SK-N-SH (cell line): ENCODE data around the gene SFI1. TPM values are rescaled to one million over a fixed set of nuclear protein-coding genes. Genes with fewer than 3 reads are reported as not detected.

Experiments
- CTCF ChIA-PET: fragments of 300-600, 350-600 bp; formaldehyde crosslinking; extraction: SDS; loops from one replicate; lab custom pipeline; 2021; lab: Yijun Ruan, JAX
- POLR2A ChIA-PET: fragments of 350-600 bp; sonication (Branson Sonifier 250); formaldehyde crosslinking; extraction: SDS; loops from one replicate; lab custom pipeline; 2020; ENCODE audit warnings: antibody characterized with exemption, inconsistent platforms; lab: Yijun Ruan, JAX
- DNase-seq: peaks from one replicate; pipeline ENCODE4 v3.0.0; 2012
- H2AFZ ChIP-seq: fragments of 200-600 bp; sonication (generic); 2 replicates; pipeline ENCODE4 v1.8.1; 2016; ENCODE audit warnings: antibody characterized with exemption, mild to moderate bottlenecking, low read depth
- H3F3A ChIP-seq: fragments of 200-600 bp; sonication (generic); replicated peaks from 2 replicates; pipeline ENCODE3; 2016; ENCODE audit warnings: antibody characterized with exemption, mild to moderate bottlenecking; ENCODE audit not compliant: insufficient read depth
- H3K27ac ChIP-seq, 2 experiments: fragments of 200-500 bp in 1 of 2; fragments of 200-600 bp in 1 of 2; sonication (Bioruptor generic) in 1 of 2; sonication (generic), shearing (Covaris generic) in 1 of 2; 2 replicates each; pipeline versions ENCODE4 v1.5.1 to v1.6.1; 2014 to 2016; ENCODE audit warnings: low read depth in 2 of 2, inconsistent platforms in 1 of 2, low read length in 1 of 2, mild to moderate bottlenecking in 1 of 2, mixed read lengths in 1 of 2
- H3K27me3 ChIP-seq: fragments of 200-600 bp; sonication (generic), shearing (Covaris generic); 2 replicates; pipeline ENCODE4 v1.6.1; 2016; ENCODE audit warnings: mixed run types; ENCODE audit not compliant: insufficient read depth
- H3K36me3 ChIP-seq, 2 experiments: fragments of 200-500 bp in 1 of 2; fragments of 200-600 bp in 1 of 2; sonication (Bioruptor generic) in 1 of 2; sonication (generic) in 1 of 2; replicated peaks in 1 of 2; 2 replicates each; pipeline versions ENCODE3 to v1.5.1; 2014 to 2016; ENCODE audit warnings: low read length in 1 of 2, mild to moderate bottlenecking in 1 of 2; ENCODE audit not compliant: insufficient read depth in 2 of 2, control insufficient read depth in 1 of 2
- H3K4me1 ChIP-seq, 2 experiments: fragments of 200-500 bp in 1 of 2; fragments of 200-600 bp in 1 of 2; sonication (Bioruptor generic) in 1 of 2; sonication (generic), shearing (Covaris generic) in 1 of 2; 2 replicates each; pipeline versions ENCODE4 v1.5.1 to v1.6.1; 2014 to 2016; ENCODE audit warnings: low read depth in 1 of 2, low read length in 1 of 2, mixed run types in 1 of 2; ENCODE audit not compliant: insufficient read depth in 2 of 2, control insufficient read depth in 1 of 2
- H3K4me2 ChIP-seq: fragments of 200-600 bp; sonication (generic), shearing (Covaris generic); 2 replicates; pipeline ENCODE4 v1.6.1; 2017; ENCODE audit warnings: mixed run types
- H3K4me3 ChIP-seq, 2 experiments: fragments of 200-500 bp in 1 of 2; fragments of 200-600 bp in 1 of 2; sonication (Bioruptor generic) in 1 of 2; sonication (generic), shearing (Covaris generic) in 1 of 2; 2 replicates each; pipeline versions ENCODE4 v1.5.1 to v1.8.1; 2014 to 2016; ENCODE audit warnings: low read depth in 2 of 2, inconsistent platforms in 1 of 2, low read length in 1 of 2, mild to moderate bottlenecking in 1 of 2, mixed read lengths in 1 of 2, moderate library complexity in 1 of 2
- H3K79me2 ChIP-seq: fragments of 200-600 bp; sonication (generic); 2 replicates; pipeline ENCODE4 v1.8.1; 2017; ENCODE audit warnings: mild to moderate bottlenecking; ENCODE audit not compliant: insufficient read depth
- H3K9ac ChIP-seq: fragments of 200-600 bp; sonication (generic); 2 replicates; pipeline ENCODE4 v1.6.1; 2017; ENCODE audit warnings: mixed run types
- H3K9me2 ChIP-seq: fragments of 200-600 bp; sonication (generic); 2 replicates; pipeline ENCODE4 v1.6.1; 2017; ENCODE audit warnings: mixed run types
- H3K9me3 ChIP-seq: fragments of 200-600 bp; sonication (generic); 2 replicates; pipeline ENCODE4 v1.6.1; 2017; ENCODE audit warnings: mixed run types, mild to moderate bottlenecking, moderate library complexity
- H4K20me1 ChIP-seq: fragments of 200-600 bp; sonication (generic); 2 replicates; pipeline ENCODE4 v1.6.1; 2017; ENCODE audit warnings: mild to moderate bottlenecking, mixed run types; ENCODE audit not compliant: insufficient read depth
- CTCF ChIP-seq: fragments of 200-600 bp; sonication (generic); IDR thresholded peaks from 2 replicates; pipeline ENCODE4 v1.6.1; 2017; ENCODE audit warnings: antibody characterized with exemption, mild to moderate bottlenecking, moderate library complexity
- EZH2phosphoT487 ChIP-seq: fragments of 200-600 bp; sonication (generic); IDR thresholded peaks from 2 replicates; pipeline ENCODE4 v1.6.1; 2017; ENCODE audit warnings: low read depth, mixed run types, mild to moderate bottlenecking, antibody characterized with exemption, moderate library complexity, borderline replicate concordance
- FOSL2 ChIP-seq: IDR thresholded peaks from 2 replicates; pipeline ENCODE4 v1.4.0; 2012; ENCODE audit warnings: low read depth, mild to moderate bottlenecking, moderate library complexity, borderline replicate concordance
- FOXJ3 ChIP-seq: sonication (generic); formaldehyde crosslinking; IDR thresholded peaks from 2 replicates; pipeline ENCODE4 v1.5.1; 2020; ENCODE audit warnings: mild to moderate bottlenecking, missing genetic modification reagents
- GATA2 ChIP-seq: sonication (generic); formaldehyde crosslinking; IDR thresholded peaks from 2 replicates; pipeline ENCODE4 v1.5.0; 2020; ENCODE audit warnings: mild to moderate bottlenecking, missing genetic modification reagents
- MAX ChIP-seq: IDR thresholded peaks from 2 replicates; pipeline ENCODE4 v1.4.0; 2012; ENCODE audit warnings: low read depth
- NFIC ChIP-seq: IDR thresholded peaks from 2 replicates; pipeline ENCODE4 v1.4.0; 2012; ENCODE audit warnings: borderline replicate concordance
- PBX3 ChIP-seq: IDR thresholded peaks from 2 replicates; pipeline ENCODE4; 2012
- REST ChIP-seq: IDR thresholded peaks from 2 replicates; pipeline ENCODE4 v1.6.1; 2012; ENCODE audit warnings: mild to moderate bottlenecking, low read depth, low read length, moderate library complexity
- YY1 ChIP-seq: IDR thresholded peaks from 2 replicates; pipeline ENCODE4 v1.4.0; 2012; ENCODE audit warnings: low read depth, mild to moderate bottlenecking
- WGBS: methylation state at CpG from one replicate; pipeline ENCODE4 v1.1.6; 2017; ENCODE audit warnings: low lambda C conversion rate; 5-methylcytosine and 5-hydroxymethylcytosine counted together
- polyA plus RNA-seq, 3 experiments: library from polyadenylated mRNA; depleted of rRNA; stranded (reverse); fragments of >200 nt; gene quantifications; 2 replicates each; pipeline ENCODE4 v1.2.3, GENCODE V29; 2012

SFI1 gene
- polyA plus RNA-seq, 1 of the 3 experiments (the other 2 are of a cell fraction) = 24.7 TPM

- TF ChIP-seq PBX3 (no peak), FOXJ3 (CRISPR knock-in tag) (no peak)
Measured at GRCh38 chr22:31569126-31569525, 72.8 kb downstream of the SFI1 start (continued).

GRCh38 chr22:31572939-31573338 lies 76.6 kb downstream of the SFI1 start:
- Histone ChIP-seq H3K36me3 (peaks cover 15 to 18% of the 10 kb centered on the region in 2 experiments), H3K79me2 (no peaks in the 10 kb centered on the region), H3K4me3 (no peak overlapping the region), H2AFZ (no peak overlapping the region), H3K9ac (no peak overlapping the region), H3K4me2 (no peak overlapping the region), H3K4me1 (no peaks in the 10 kb centered on the region), H3K9me2 (no peaks in the 10 kb centered on the region), H3K27ac (no peak overlapping the region), H3K27me3 (no peaks in the 10 kb centered on the region), H3K9me3 (no peaks in the 10 kb centered on the region), H4K20me1 (no peaks in the 10 kb centered on the region), H3F3A (peaks cover 6% of the 10 kb centered on the region)
- WGBS = 91% methylated on average over 5 of the region's 5 CpGs
- DNase-seq = no peak
- ChIA-PET CTCF (interaction anchor here (3.3 kb wide), 1 partner anchor 12 kb away, joined by 12 read pairs; no protein-coding TSS in a partner anchor), POLR2A (no interaction called here)
- TF ChIP-seq CTCF (no peak), GATA2 (CRISPR knock-in tag) (no peak), EZH2phosphoT487 (no peak), NFIC (no peak), REST (no peak), MAX (no peak), YY1 (no peak), FOSL2 (no peak)
